Renal cortex interstitium (tissue), 11 donors: ENCODE results near the gene CCDC33. TPM values are rescaled to one million over a fixed set of nuclear protein-coding genes. Genes with fewer than 3 reads are reported as not detected.

Source experiments
- DNase-seq, 11 donors: peaks; one replicate each; pipeline ENCODE4 v3.0.0-alpha.2; 2013; ENCODE audit warnings: low read depth in 9 of 11, low spot score in 4 of 11; ENCODE audit errors: extremely low read depth in 1 of 11
- polyA plus RNA-seq, 3 donors: library from polyadenylated mRNA; unstranded; fragments of 120-200 nt; gene quantifications; one replicate each; pipeline ENCODE4 v1.2.1, GENCODE V29; 2013; ENCODE audit not compliant: insufficient read length in 3 of 3

The CCDC33 gene
- polyA plus RNA-seq, 3 donors, result 5.0 to 10.7 (median 6.6) TPM

DNA sequence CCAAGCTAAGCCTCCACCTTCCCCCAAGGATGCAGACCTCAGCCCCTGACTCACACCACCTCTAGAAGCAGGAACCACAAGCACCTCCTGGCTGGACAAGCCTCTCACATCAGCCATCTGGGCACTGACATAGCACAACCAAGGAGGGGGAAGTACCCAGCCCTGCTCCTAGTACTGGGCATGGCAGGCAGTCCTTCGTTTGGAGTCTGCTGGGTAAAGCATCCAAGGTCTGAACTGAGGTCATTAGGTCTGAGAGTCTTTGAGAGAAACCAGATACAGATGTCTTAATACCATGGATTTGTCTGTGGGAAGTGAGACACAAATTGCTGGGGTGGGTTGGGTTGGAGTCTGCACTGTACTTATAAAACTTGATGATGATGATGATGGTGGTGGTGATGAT is 61.8 kb downstream of the CCDC33 start:
- DNase-seq, result no peak

DNA sequence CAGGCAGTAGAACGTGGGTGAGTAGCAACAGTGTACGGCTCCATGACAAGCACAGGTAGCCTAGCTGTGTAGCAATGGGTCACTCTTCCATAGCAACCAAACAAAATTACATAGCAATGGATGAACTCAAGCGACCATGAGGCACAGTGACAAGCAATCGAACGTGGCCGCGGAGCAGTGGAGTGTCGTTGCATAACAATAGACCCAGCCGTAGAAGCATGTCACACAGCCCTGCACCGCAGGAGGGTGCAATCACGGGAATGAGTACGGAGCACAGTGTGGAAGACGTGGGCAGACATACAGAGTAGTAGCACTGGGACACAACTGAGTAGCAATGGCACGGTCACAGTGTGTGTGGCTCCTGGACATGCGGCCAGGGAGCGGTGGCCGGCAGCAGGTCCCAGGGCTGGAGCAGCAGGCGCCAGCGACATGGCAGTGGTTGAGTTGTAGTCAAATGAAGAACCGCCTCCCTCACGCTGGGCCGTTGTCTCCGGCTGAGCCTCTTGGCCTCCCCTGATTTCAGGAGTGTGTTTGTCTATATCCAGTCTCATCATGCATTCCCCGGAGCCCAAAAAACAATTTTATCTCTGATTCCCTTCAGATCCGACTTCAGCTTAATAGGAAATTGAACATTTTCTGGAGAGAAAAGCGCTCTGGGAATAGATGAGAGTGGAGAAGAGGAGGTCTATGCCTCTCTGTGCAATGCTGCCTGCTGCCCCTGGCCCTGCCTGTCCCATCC is 64.1 kb downstream of the CCDC33 start:
- no peak for DNase-seq

DNA sequence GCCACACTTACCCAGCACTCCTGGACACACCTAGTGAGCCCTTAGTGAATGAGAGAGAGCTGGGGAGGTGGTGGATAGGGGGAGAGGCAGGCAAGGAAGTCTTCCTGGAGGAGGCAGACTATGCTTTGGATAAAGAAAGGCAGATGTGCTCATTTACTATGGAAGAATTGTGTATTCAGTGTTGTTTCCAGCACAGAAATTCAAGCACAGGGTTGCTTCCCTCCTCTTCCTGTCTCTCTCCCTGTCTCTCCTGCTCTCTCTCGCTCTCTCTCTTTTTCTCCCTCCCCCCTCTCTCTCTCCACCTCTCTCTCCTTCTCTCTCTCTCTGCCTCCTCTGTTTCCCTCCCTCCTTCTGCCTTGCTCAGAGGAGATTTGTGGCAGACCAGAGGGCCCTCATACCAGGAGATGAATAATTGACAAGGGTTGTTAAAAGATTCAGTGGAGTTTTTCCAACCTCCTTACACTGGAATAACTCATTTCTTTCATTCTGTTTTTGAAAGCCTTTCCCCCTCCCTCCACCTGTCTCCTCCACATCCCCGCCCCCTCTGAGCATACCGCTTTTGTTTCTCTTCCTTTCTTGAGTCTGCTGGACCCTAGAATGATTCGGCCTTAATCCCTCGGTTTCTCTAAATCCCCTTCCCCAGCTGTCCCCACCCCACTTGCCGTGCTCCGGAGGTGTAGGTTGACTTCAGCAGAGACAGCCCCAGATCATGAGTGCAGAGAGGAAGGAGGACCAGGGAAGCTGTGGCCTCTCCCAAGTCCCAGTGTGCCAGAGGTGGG is 65.6 kb downstream of the CCDC33 start:
- DNase-seq, result no peak

DNA sequence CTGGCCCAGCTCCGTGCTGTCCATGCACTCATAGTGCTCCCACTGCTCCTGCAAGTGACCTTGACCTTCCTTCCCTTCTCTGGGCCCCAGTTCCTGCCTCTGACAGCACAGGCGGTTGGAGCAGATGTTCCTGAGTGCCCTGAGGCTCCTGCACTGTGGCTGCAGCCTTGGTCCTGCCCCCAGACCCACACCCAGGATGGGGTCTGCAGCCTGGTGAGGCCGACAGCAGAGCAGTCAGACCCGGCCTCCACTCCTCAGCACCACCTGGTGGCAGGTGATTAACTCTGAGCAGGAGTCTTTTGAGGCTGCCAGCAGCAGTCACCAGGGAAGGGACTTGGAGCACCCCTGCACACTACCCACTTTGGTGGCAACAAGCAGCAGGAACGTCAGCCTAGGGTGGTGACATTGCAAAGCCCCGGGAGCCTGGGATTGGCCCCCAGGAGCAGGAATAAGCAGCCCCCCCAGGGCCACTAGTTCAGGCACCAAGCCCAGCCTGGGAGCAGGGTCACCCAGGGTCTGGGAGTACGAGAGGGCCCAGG is 66.8 kb downstream of the CCDC33 start:
- DNase-seq, result no peak

DNA sequence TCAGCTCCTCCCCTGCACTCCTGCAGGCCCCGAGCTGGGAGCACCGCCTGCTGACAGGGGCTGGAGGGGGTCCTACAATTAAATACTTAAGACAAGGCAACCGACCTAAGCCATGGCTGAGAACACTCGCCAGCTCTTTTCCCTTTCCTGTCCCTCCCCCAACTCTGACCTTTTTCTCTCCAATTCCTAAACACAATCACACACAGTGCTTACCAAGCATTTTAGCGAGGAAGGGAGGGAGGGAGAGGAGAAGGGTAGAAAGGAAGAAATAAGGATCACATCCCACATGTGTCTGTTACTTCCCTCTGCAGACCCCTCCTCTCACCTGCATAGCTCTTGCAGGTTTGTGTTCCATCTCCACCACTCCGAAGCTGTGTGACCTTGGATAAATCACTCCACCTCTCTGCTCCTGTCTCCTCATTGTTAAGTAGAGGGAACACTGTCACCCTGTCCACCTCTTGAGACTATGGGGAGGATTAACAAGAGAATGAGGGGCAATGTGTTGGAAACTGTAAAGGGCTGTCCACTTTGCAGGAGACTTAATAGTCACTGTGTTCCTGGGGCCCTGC is 67.7 kb downstream of the CCDC33 start:
- DNase-seq, result no peak

DNA sequence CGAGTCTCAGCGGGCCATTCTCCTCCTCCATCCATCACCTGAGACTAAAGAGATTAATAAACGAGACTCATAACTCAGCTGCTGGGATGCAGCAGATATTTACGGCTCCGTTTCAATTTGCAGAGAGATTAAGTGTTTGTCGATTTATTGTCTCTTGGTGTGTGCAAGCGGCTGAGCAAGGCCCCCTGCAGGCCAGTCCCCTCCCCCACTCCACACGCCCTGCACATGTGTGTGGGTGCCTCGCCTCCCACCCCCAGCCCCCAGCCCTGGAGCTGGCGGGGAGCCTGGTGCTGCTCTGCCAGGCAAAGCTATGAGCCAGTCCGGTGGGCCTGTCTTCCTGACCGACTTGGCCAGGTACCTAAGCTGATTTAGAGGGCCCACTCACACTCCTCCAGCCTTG is 68.3 kb downstream of the CCDC33 start:
- DNase-seq, result no peak

DNA sequence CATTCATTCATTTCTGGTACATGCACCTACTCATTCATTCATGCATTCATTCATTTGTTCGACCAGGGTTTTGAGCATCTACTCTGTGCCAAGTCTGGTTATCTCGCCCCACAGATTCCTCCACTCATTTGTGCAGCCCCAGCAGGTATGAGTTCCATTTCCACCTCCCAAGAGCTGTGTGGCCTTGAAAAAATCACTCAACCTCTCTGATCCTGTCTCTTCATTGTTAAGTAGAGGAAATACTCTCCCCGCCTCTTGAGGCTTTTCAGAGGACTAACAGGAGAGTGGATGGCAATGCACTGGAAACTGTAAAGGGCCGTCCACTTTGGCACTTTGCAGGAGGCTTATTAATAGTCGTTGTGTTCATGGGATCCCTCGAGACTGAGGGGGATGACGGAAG is 69.6 kb downstream of the CCDC33 start:
- DNase-seq, result no peak

DNA sequence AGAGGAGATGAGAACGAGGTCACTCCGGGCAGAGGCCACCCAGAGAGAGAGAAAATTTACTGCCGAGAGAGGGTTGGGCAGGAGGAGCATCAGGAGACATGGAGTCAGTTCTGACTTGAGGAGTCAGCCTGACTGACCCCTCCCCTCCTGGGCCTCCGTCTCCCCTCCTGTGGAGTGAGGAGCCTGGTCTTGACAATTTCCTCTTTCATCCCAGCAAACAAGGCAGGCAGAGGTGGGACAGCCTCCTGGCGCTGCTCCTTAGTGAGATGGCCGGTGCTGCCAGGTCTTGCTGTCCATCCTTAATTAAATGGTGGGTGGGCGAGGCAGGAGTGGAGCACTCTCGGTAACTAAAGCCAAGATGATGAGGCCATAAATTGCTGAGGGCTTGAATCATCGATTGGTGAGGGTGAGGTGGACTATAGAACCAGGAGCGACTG is 70.7 kb downstream of the CCDC33 start:
- DNase-seq, result no peak

DNA sequence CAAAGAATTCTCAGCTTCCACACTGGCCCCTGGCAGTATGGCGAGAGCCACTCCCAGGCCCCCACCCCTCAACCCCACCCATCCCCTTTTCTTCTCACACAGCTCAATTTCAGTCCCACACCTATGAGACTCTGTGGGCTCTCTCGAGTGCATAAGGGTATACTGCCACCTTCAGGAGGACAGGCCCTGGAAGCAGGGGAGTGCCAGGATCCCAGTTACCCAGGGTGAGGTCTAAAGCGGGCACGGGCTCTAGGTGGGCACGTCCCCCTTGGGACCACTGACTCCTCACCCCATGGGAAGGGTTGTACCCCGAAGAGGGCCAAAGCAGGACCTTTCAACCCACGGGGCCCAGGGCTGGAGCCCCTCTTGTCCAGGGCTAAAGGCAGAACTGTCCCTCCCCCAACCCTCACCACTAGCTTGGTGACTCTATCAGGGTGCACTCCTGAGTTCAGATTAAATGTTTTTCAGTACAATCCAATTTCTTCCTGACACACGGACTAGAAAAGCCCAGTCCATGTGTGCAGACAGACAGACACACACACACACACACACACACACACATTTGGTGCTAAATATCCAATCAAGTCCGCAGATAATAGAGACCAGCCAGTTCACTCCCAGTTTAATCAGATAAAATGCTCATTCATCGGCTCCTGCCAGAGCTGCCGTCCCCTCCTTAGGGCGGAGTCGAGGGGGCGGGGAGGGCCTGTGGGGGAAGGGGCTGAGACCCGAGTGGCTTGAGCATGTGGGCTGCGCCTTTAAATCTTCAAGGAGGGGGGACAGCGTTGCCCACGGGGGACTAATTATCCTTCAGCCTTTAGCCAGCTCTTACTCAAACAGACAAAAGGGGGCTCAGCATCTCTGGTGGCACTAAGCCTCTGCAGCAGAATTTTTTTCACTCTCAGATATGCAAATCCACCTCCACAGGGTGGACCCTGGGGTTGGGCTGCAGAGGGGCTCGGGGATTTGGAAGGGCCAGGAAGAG is 72.0 kb downstream of the CCDC33 start:
- peak in 2 of 11 donors; percentile 55 to 67 for DNase-seq

DNA sequence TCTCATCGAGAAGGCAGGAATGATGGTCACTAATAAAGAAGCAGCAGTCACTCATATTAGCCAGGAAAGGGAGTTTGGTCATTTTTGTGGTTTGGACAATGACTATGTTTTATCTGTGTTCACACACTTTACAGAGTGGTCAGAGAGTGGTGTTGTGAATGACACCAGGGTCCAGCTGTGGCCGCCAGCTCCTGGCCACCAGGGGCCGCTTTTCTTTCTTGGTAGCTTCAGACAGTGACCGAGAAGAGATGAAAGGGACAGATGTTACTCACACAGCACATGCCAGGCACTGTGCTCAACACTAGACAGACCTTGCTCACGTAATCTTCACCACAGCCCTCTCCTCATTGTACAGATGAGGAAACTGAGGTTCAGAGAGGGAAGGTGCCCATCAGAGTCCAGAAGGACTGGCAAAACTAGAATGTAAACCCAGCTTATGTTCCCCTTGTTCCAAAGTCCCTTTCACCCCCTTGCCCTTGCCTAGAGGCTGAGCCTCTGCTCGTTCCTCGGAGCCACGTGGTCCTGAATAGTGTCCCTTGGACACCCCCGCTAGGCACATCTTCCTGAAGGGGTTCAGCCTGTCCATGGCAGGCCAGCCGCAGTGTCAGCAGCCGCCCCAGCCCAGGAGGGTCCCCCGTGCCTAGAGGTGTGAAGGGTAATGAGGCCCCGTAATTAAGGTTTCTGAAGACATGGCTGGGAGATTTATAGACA is 75.8 kb downstream of the CCDC33 start:
- DNase-seq, result no peak

DNA sequence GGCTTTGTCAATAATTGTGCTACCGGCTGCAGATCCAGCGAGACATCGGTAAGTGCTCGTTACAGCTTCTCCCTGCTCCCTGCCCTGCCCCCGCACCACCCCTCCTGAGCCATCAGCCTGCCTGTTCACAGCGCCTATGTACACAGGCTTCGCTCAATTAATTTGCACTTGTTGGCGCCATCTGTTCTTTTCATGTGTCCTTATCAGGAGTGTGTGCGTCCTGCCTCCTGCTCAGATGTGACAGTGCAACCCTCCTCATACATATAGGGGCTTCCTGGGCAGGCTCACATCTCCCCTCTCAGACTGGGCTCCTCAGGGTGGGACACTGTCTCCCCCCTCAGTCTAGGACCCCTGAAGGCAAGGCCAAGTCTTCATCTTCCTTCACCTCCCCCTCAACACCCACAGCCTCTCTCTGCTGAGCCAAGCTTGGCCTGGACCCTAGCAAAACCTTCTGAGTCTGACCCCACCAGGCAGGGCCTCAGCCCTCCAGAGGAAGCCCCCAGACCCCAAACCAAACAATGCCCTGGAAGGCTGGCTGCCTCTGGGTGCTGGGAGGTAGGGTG is 76.4 kb downstream of the CCDC33 start:
- DNase-seq, result no peak

DNA sequence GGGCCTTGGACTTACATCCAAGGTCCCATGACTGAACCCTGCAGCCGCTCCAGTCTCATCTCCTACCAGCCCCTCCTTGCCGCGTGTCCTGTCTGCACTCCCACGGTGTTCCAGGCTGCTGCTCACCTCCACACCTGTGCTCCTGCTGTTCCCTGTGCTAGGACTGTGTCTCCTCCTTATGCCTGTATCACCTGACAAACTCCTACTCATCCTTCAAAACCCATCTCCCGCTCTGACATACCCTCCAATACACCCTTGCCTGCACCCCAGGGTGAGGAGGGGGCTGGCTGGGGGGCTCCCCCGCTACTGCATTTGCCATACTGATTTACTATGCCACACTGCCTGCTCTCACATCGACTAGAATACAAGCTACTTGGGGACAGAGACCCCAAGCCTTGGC is 77.8 kb downstream of the CCDC33 start:
- no peak for DNase-seq

DNA sequence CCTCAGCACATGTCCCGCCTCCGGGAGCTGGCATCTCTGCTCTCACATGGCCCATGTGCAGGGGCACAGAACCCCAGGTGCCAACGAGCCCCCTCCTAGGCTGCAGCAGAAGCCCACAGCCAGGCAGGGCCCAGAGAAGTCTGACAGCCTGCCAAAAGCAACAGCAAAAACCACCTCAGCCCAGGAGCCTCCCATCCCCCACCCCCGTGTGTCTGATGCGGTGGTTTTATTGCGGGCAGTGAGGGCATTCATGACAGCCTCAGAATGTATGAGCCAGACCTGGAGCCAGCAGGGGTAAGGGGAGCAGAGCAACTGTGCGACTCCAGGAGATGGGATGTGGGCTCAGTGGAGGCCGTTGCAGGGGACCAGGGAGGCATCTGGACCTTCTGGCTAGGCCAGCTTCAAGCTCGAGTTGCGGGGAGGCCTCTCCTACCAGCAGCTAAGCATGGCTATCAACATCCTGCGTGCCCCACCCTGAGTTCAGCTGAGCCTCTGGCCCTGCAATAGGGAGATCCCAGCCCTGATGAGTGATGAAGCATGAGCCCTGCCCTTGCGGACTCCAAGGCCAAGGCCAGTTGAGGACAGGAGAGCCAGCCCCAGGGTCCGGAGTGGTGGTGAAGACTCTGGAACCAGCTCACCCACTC is 78.8 kb downstream of the CCDC33 start:
- DNase-seq, result no peak

DNA sequence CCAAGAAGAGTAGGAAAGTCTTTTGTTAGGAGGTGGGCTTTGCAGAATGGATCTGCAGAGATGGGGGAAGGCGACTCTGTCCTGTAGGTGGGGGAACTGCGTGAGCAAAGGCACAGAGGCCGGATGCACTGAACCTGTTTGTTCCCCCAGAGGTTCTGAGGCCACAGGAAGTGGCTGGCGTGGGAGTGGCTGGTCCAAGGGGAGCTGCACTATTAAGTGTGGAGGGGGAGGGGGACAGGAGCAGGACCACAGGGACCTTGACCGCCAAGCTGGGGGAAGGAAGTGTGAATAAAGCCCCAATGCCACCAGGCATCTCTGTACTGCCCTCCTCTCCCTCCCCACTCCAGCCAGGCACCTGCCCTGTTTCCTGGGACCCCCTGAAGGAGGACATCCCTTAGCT is 79.5 kb downstream of the CCDC33 start:
- DNase-seq, result no peak

DNA sequence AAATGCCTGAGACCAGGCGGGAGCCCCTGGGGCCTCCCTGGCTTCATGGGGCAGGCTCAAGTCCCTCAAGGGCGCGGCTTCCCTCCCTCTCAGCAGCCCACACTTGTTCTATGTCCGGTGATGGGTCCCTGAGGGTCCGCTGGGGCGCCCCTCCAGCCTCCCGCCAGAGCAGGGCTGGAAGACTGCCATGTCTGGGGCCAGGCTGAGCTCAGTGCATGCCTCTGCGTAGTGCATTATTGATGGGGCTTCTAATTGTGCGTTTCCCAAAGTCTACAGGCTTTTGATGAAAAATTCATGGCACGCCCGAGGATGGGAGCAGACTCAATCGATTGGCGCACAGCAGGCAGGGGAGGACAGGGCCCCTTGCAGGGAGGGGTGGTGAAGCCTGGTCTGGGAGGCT is 80.0 kb downstream of the CCDC33 start:
- peak in 1 of 11 donors; percentile 43 for DNase-seq

DNA sequence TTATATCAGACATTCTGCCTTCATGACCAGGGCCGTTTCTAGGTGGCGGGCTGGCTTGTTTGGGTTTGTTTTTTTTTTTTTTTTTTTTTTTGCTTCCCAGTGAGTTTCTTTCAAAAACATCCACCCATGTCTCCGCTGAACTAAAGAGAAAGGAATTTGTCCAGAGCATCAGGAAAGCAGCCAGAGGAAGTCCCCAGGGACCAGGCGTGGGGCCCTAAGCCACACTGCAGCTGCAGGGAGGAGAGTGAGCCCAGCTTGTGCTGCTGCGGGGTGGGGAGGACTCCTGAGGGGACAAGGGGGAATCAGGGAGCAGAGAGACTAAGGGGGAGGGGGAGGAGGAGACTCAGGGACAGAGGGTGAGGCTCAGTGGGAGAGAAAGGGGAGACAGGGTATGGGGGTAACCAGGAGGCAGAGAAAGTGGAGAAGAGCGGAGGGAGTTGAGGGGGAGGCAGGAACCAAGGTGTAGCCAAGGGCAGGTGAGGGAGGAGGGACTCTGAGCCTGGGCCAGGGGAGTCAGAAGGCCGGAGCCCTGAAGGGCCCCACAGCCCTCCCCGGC is 81.8 kb downstream of the CCDC33 start:
- DNase-seq, result peak in 10 of 11 donors; percentile 64 to 85 (median 77)
